OCI-LY7 (cell line): ENCODE measurements around the gene ATP8B3. TPM values are rescaled to one million over a fixed set of nuclear protein-coding genes. Genes with fewer than 3 reads are reported as not detected.

Source experiments
- BruUV-seq: library from RNA; stranded (reverse); fragments of 400-500 nt; replicated peaks from 2 replicates; lab custom pipeline; 2021; lab: Mats Ljungman, UMichigan
- CTCF ChIA-PET: fragments of 300-600 bp; sonication (Branson Sonifier 250); formaldehyde crosslinking; loops from one replicate; lab custom pipeline; 2022; ENCODE audit warnings: antibody characterized with exemption; ENCODE audit not compliant: unreplicated experiment; lab: Charles Lee
- POLR2A ChIA-PET: fragments of 300-600 bp; sonication (Branson Sonifier 250); formaldehyde crosslinking; loops from one replicate; lab custom pipeline; 2022; ENCODE audit warnings: antibody characterized with exemption; lab: Charles Lee
- DNase-seq: peaks from one replicate; pipeline ENCODE4 v3.0.0-alpha.2; 2015; ENCODE audit warnings: low spot score
- H2AFZ ChIP-seq: fragments of 200-600 bp; sonication (generic), shearing (Covaris generic); 2 replicates; pipeline ENCODE4 v1.6.1; 2014; ENCODE audit warnings: mild to moderate bottlenecking, antibody characterized with exemption, low read length, moderate library complexity
- H3K27ac ChIP-seq: fragments of 200-600 bp; sonication (generic); 2 replicates; pipeline ENCODE4 v1.5.1; 2014; ENCODE audit warnings: mixed run types, low read depth, mild to moderate bottlenecking, moderate library complexity, low read length, inconsistent platforms; ENCODE audit not compliant: poor library complexity, severe bottlenecking
- H3K36me3 ChIP-seq: fragments of 200-600 bp; sonication (generic); 2 replicates; pipeline ENCODE4 v1.6.1; 2014; ENCODE audit warnings: mild to moderate bottlenecking, antibody characterized with exemption, low read length, moderate library complexity, mixed read lengths; ENCODE audit not compliant: insufficient read depth
- H3K4me1 ChIP-seq: fragments of 200-600 bp; sonication (generic); 2 replicates; pipeline ENCODE4 v1.5.1; 2014; ENCODE audit warnings: mild to moderate bottlenecking, low read length; ENCODE audit not compliant: insufficient read depth, poor library complexity, severe bottlenecking
- H3K4me2 ChIP-seq: fragments of 200-600 bp; sonication (generic); 2 replicates; pipeline ENCODE4 v1.6.1; 2014; ENCODE audit warnings: mild to moderate bottlenecking, low read length
- H3K4me3 ChIP-seq: fragments of 200-600 bp; sonication (generic); 2 replicates; pipeline ENCODE4 v1.5.1; 2014; ENCODE audit warnings: mild to moderate bottlenecking, low read depth, low read length; ENCODE audit not compliant: poor library complexity, severe bottlenecking
- H3K79me2 ChIP-seq: fragments of 200-600 bp; sonication (generic); 2 replicates; pipeline ENCODE4 v1.6.1; 2016; ENCODE audit warnings: low read depth, mild to moderate bottlenecking, low read length, moderate library complexity, mixed read lengths; ENCODE audit not compliant: insufficient read depth
- H3K9me2 ChIP-seq: fragments of 200-600 bp; sonication (generic); 2 replicates; pipeline ENCODE4 v1.6.1; 2016; ENCODE audit warnings: mild to moderate bottlenecking, low read length, mixed read lengths; ENCODE audit not compliant: insufficient read depth
- H3K9me3 ChIP-seq: fragments of 200-600 bp; sonication (generic); 2 replicates; pipeline ENCODE4 v1.6.1; 2014; ENCODE audit warnings: mild to moderate bottlenecking, mixed run types, low read length, mixed read lengths
- H4K20me1 ChIP-seq: fragments of 200-600 bp; sonication (generic); 2 replicates; pipeline ENCODE4 v1.6.1; 2014; ENCODE audit warnings: mild to moderate bottlenecking, antibody characterized with exemption, low read length, moderate library complexity, mixed read lengths; ENCODE audit not compliant: insufficient read depth
- EZH2phosphoT487 ChIP-seq: fragments of 200-600 bp; sonication (generic); IDR thresholded peaks from 2 replicates; pipeline ENCODE4 v1.6.1; 2018; ENCODE audit warnings: low read depth, borderline replicate concordance, mild to moderate bottlenecking, mixed run types, antibody characterized with exemption, low read length, moderate library complexity, mixed read lengths
- intact Hi-C: fragments of 100-400 bp; cut with micrococcal nuclease; formaldehyde crosslinking; loops from one replicate; pipeline ENCODE4 v1.10.0; 2022; ENCODE audit not compliant: unreplicated experiment
- total RNA-seq, 2 experiments: library from RNA; depleted of rRNA in 1 of 2; stranded (reverse); fragments of >200 nt in 1 of 2; shearing (Covaris generic) in 1 of 2; gene quantifications; 2 replicates each; pipeline ENCODE4 v1.2.3, GENCODE V29; 2014 to 2022
- TF ChIP-seq, protein P1 (sequence below): fragments of 200-600 bp; sonication (generic); conservative IDR thresholded peaks from 2 replicates; pipeline ENCODE4 v1.5.1; 2014; ENCODE audit warnings: mild to moderate bottlenecking, antibody characterized with exemption, low read length, moderate library complexity, mixed read lengths

The ATP8B3 gene
- total RNA-seq, 2 experiments from 2014 or later, result 5.9 to 19.3 TPM

DNA sequence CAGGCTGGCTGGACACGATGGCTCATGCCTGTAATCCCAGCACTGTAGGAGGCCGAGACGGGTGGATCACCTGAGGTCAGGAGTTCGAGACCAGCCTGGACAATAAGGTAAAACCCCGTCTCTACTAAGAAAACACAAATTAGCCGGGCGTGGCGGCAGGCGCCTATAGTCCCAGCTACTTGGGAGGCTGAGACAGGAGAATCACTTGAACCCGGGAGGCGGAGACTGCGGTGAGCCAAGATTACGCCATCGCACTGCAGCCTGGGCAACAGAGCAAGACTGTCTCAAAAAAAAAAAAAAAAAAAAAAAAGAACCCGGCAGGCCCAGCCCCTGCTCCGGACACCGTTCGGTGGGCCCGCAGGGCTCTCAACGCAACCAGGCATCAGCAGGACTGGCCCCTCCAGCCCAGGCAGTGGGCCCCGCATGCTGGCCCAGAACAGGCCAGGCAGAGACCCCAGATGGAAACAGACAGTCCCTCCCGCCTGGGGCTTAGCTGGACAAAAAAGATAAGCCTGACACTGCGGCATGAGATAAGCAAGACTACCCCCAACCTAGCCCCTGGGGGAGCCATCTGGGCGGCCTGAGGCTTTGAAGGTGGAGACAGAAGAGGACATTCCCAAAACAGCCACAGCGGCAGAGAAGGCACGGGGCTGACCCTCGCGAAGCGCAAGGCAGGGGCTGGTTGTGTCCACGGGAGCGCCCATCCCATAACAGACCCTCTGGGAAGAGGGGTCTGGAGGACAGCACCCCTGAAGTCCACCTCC lies 24.6 kb upstream of the ATP8B3 start:
- intact Hi-C loops, result no loop called here
- Histone ChIP-seq H3K4me1 (peaks cover 3% of the 10 kb centered on the region), H3K4me2 (no peak overlapping the region), H3K27ac (no peak overlapping the region), H3K79me2 (peaks cover 36% of the 10 kb centered on the region), H3K4me3 (no peak overlapping the region), H3K9me2 (no peaks in the 10 kb centered on the region), H3K36me3 (peaks cover 35% of the 10 kb centered on the region; the same call in 1 of the 2 replicates), H2AFZ (no peak overlapping the region), H3K9me3 (no peaks in the 10 kb centered on the region), H4K20me1 (no peaks in the 10 kb centered on the region; the same call in 1 of the 2 replicates)
- BruUV-seq, result no TSS peak
- ChIA-PET CTCF (interaction anchor here (0.6 kb wide), 1 partner anchor 25 kb away, joined by 3 read pairs; the partner anchor contains the start of gene ATP8B3), POLR2A (no interaction called here)
- no peak for DNase-seq
- TF ChIP-seq, protein P1, sequence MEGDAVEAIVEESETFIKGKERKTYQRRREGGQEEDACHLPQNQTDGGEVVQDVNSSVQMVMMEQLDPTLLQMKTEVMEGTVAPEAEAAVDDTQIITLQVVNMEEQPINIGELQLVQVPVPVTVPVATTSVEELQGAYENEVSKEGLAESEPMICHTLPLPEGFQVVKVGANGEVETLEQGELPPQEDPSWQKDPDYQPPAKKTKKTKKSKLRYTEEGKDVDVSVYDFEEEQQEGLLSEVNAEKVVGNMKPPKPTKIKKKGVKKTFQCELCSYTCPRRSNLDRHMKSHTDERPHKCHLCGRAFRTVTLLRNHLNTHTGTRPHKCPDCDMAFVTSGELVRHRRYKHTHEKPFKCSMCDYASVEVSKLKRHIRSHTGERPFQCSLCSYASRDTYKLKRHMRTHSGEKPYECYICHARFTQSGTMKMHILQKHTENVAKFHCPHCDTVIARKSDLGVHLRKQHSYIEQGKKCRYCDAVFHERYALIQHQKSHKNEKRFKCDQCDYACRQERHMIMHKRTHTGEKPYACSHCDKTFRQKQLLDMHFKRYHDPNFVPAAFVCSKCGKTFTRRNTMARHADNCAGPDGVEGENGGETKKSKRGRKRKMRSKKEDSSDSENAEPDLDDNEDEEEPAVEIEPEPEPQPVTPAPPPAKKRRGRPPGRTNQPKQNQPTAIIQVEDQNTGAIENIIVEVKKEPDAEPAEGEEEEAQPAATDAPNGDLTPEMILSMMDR, result no peak
- no peak for TF ChIP-seq EZH2phosphoT487

DNA sequence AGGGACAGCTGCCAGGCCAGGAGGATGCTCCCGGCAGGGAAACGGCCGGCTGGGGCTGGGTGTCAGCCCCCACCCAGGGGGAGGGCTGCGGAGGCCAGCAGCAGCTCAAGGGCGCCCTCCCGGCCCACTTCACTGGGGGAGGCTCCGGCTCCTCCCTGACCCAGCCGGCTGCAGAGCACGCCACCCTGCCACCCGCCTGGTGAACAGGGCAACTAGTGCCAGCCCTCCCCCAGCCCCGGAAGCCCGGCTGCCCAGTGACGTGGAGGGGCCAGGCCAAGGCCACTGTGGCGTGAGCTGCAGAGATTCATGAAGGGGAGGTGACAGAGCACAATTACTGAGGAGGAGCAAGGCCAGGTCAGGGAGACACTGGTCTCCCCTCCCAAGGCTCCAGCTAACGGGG lies 21.5 kb upstream of the ATP8B3 start:
- Histone ChIP-seq H3K79me2 (peaks cover 24% of the 10 kb centered on the region), H3K4me2 (no peak overlapping the region), H2AFZ (no peak overlapping the region), H3K9me3 (no peaks in the 10 kb centered on the region), H3K36me3 (peaks cover 49% of the 10 kb centered on the region), H3K27ac (no peak overlapping the region), H3K9me2 (no peaks in the 10 kb centered on the region), H3K4me1 (peaks cover 3% of the 10 kb centered on the region), H3K4me3 (no peak overlapping the region), H4K20me1 (no peaks in the 10 kb centered on the region; the same call in 1 of the 2 replicates)
- intact Hi-C loops, result no loop called here
- ChIA-PET POLR2A (no interaction called here), CTCF (no interaction called here)
- no peak for DNase-seq
- BruUV-seq, result no TSS peak
- no peak for TF ChIP-seq EZH2phosphoT487
- TF ChIP-seq, protein P1, result no peak
